H9 (cell line): Measurements from ENCODE around the gene CTSA. TPM values are rescaled to one million over a fixed set of nuclear protein-coding genes. Genes with fewer than 3 reads are reported as not detected.

ENCODE experiments used
- DNase-seq: peaks from one replicate; pipeline ENCODE4 v3.0.0-alpha.2; 2017
- H2AFZ ChIP-seq: one replicate; pipeline ENCODE4 v1.6.1; 2013; ENCODE audit warnings: mild to moderate bottlenecking, low read length, control low read depth, moderate library complexity
- H2AK5ac ChIP-seq: 2 replicates; pipeline ENCODE4 v1.6.1; 2013; ENCODE audit warnings: low read length, control low read depth, mixed read lengths; ENCODE audit not compliant: insufficient read length
- H2BK120ac ChIP-seq: one replicate; pipeline ENCODE4 v1.6.1; 2013; ENCODE audit warnings: low read depth, mild to moderate bottlenecking, low read length, control low read depth, inconsistent platforms; ENCODE audit not compliant: poor library complexity, severe bottlenecking
- H2BK12ac ChIP-seq: 2 replicates; pipeline ENCODE4 v1.6.1; 2013; ENCODE audit warnings: low read length, control low read depth, mixed read lengths, low read depth; ENCODE audit not compliant: insufficient read length
- H2BK15ac ChIP-seq: 2 replicates; pipeline ENCODE4 v1.6.1; 2013; ENCODE audit warnings: low read depth, low read length, control low read depth
- H2BK20ac ChIP-seq: one replicate; pipeline ENCODE4 v1.6.1; 2013; ENCODE audit warnings: low read depth, mild to moderate bottlenecking, low read length, control low read depth, inconsistent platforms; ENCODE audit not compliant: poor library complexity, severe bottlenecking
- H2BK5ac ChIP-seq: 2 replicates; pipeline ENCODE4 v1.6.1; 2013; ENCODE audit warnings: low read length, control low read depth, mixed read lengths; ENCODE audit not compliant: insufficient read length
- H3K14ac ChIP-seq: 2 replicates; pipeline ENCODE4 v1.6.1; 2013; ENCODE audit warnings: low read length, control low read depth; ENCODE audit not compliant: insufficient read depth
- H3K18ac ChIP-seq: 2 replicates; pipeline ENCODE4 v1.6.1; 2013; ENCODE audit warnings: low read depth, mild to moderate bottlenecking, mixed read lengths, low read length, control low read depth; ENCODE audit not compliant: insufficient read length
- H3K23ac ChIP-seq: 2 replicates; pipeline ENCODE4 v1.6.1; 2013; ENCODE audit warnings: low read length, control low read depth, mixed read lengths, low read depth; ENCODE audit not compliant: insufficient read length
- H3K23me2 ChIP-seq: 2 replicates; pipeline ENCODE4 v1.6.1; 2013; ENCODE audit warnings: low read depth, mild to moderate bottlenecking, mixed read lengths, low read length, control low read depth; ENCODE audit not compliant: insufficient read length, poor library complexity, severe bottlenecking
- H3K27ac ChIP-seq: 2 replicates; pipeline ENCODE4 v1.5.1; 2013; ENCODE audit warnings: low read length, control low read depth, mixed read lengths, low read depth; ENCODE audit not compliant: insufficient read length
- H3K27me3 ChIP-seq: 2 replicates; pipeline ENCODE4 v1.6.1; 2013; ENCODE audit warnings: low read length, control low read depth, inconsistent platforms; ENCODE audit not compliant: insufficient read depth
- H3K4ac ChIP-seq: 2 replicates; pipeline ENCODE4 v1.6.1; 2013; ENCODE audit warnings: low read depth, mild to moderate bottlenecking, control low read depth, inconsistent platforms, low read length, moderate library complexity
- H3K4me1 ChIP-seq: 2 replicates; pipeline ENCODE4 v1.6.1; 2013; ENCODE audit warnings: low read length, control low read depth, inconsistent platforms; ENCODE audit not compliant: insufficient read depth
- H3K4me2 ChIP-seq: 2 replicates; pipeline ENCODE4 v1.6.1; 2013; ENCODE audit warnings: low read length, control low read depth, mixed read lengths; ENCODE audit not compliant: insufficient read length, insufficient read depth
- H3K56ac ChIP-seq: 2 replicates; pipeline ENCODE4 v1.6.1; 2013; ENCODE audit warnings: low read depth, mild to moderate bottlenecking, mixed read lengths, low read length, control low read depth; ENCODE audit not compliant: insufficient read length
- H3K79me1 ChIP-seq: 2 replicates; pipeline ENCODE4 v1.6.1; 2013; ENCODE audit warnings: low read depth, mild to moderate bottlenecking, moderate library complexity, low read length, control low read depth, inconsistent platforms; ENCODE audit not compliant: insufficient read depth, poor library complexity, severe bottlenecking
- H3K79me2 ChIP-seq: 2 replicates; pipeline ENCODE4 v1.6.1; 2013; ENCODE audit warnings: low read length, control low read depth, inconsistent platforms; ENCODE audit not compliant: insufficient read depth
- H3K9ac ChIP-seq: 2 replicates; pipeline ENCODE4 v1.6.1; 2013; ENCODE audit warnings: low read length, control low read depth, mixed read lengths; ENCODE audit not compliant: insufficient read length; ENCODE audit errors: extremely low read depth
- H3K9me3 ChIP-seq: one replicate; pipeline ENCODE4 v1.6.1; 2013; ENCODE audit warnings: low read depth, low read length, inconsistent platforms; ENCODE audit not compliant: control insufficient read depth
- H3T11ph ChIP-seq: one replicate; pipeline ENCODE4 v1.6.1; 2013; ENCODE audit warnings: mild to moderate bottlenecking, low read length, control low read depth, inconsistent platforms
- H4K20me1 ChIP-seq: one replicate; pipeline ENCODE4 v1.6.1; 2013; ENCODE audit not compliant: control insufficient read depth, insufficient read length, insufficient read depth
- H4K5ac ChIP-seq: 2 replicates; pipeline ENCODE4 v1.6.1; 2013; ENCODE audit warnings: low read depth, mild to moderate bottlenecking, mixed read lengths, low read length, control low read depth; ENCODE audit not compliant: insufficient read length
- H4K8ac ChIP-seq: replicated peaks from 2 replicates; pipeline ENCODE4 v1.6.1; 2013; ENCODE audit warnings: low read length, control low read depth, mixed read lengths, low read depth; ENCODE audit not compliant: insufficient read length
- H4K91ac ChIP-seq: 2 replicates; pipeline ENCODE4 v1.6.1; 2013; ENCODE audit warnings: low read depth, mild to moderate bottlenecking, moderate library complexity, mixed read lengths, low read length, control low read depth; ENCODE audit not compliant: insufficient read length
- H3K27ac Mint-ChIP-seq, 3 experiments: 2 replicates in 2 of 3; 3 replicates in 1 of 3; pipeline ENCODE4 v1.8.0; 2020 to 2021; ENCODE audit warnings: mixed read lengths in 3 of 3, mild to moderate bottlenecking in 1 of 3, moderate library complexity in 1 of 3
- H3K27me3 Mint-ChIP-seq: 2 replicates; pipeline ENCODE4 v1.8.0; 2021; ENCODE audit warnings: low read depth, mild to moderate bottlenecking, moderate library complexity, mixed read lengths
- H3K36me3 Mint-ChIP-seq, 3 experiments: 2 replicates in 2 of 3; 3 replicates in 1 of 3; pipeline ENCODE4 v1.8.0; 2020 to 2021; ENCODE audit warnings: low read depth in 3 of 3, mixed read lengths in 3 of 3; ENCODE audit not compliant: insufficient read depth in 1 of 3
- H3K4me1 Mint-ChIP-seq, 2 experiments: 2 replicates each; pipeline ENCODE4 v1.8.0; 2020; ENCODE audit warnings: mixed read lengths in 2 of 2
- H3K4me3 Mint-ChIP-seq, 2 experiments: 2 replicates in 1 of 2; 3 replicates in 1 of 2; pipeline ENCODE4 v1.8.0; 2020 to 2021; ENCODE audit warnings: mild to moderate bottlenecking in 2 of 2, mixed read lengths in 2 of 2, moderate library complexity in 1 of 2
- H3K9me3 Mint-ChIP-seq, 2 experiments: 2 replicates in 1 of 2; 3 replicates in 1 of 2; pipeline ENCODE4 v1.8.0; 2020; ENCODE audit warnings: mild to moderate bottlenecking in 2 of 2, mixed read lengths in 2 of 2, moderate library complexity in 1 of 2
- WGBS: extraction: QIAGEN DNeasy Blood & Tissue Kit; methylation state at CpG from one replicate; pipeline ENCODE4 v1.1.7; 2013; ENCODE audit warnings: missing lambda C conversion rate, low lambda C conversion rate, mixed read lengths; ENCODE audit not compliant: insufficient read length; ENCODE audit errors: extremely low coverage; 5-methylcytosine and 5-hydroxymethylcytosine counted together
- total RNA-seq: library from RNA; stranded (reverse); gene quantifications from 2 replicates; pipeline ENCODE4 v1.2.1, GENCODE V29; 2021
- TF ChIP-seq, protein P1 (sequence below): fragments of 200-600 bp; sonication (generic); conservative IDR thresholded peaks from 3 replicates; pipeline ENCODE4 v1.8.0; 2021; ENCODE audit warnings: antibody characterized with exemption, mild to moderate bottlenecking

Gene CTSA
- total RNA-seq, 1 experiment from 2014 or later, result 64.4 TPM

DNA sequence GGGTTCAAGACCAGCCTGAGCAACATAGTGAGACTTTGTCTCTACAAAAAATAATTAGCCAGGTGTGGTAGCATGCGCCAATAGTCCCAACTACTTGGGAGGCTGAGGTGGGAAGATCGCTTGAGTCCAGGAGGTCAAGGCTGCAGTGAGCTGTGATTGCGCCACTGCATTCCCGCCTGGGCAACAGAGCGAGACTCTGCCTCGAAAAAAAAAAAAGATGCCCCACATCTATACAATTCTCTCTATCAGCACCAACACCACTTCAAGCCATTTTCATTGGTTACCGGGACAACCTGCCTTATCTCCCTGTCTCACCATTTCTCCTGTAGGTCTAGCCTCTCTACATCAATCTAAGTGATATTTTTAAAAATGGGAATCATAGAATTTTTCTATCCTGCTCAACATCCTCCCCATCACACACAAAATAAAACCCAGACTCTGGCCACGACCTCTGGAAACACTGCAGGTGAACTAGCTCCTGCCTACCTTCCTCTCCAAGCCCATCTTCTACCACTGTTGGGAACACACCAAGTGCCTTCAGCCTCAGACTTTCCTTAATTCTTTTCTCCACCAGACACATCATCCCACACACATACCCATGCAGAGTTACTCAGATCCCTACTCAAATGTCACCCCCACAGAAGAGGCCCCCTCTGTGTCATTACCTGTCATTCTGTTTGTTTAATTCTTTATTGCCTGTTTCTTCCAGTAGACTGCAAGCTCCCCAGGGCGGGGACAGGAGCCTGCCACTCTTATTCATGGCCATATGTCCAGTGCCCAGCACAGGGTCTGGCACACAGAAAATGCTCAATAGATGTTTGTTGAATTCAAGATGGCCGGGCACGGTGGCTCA, 30.4 kb downstream of the CTSA start:
- Histone ChIP-seq H3K56ac (no peak overlapping the region), H3K18ac (no peak overlapping the region), H4K91ac (no peak overlapping the region), H2BK15ac (no peak overlapping the region), H3K4ac (no peak overlapping the region), H2BK120ac (no peak overlapping the region), H4K20me1 (no peaks in the 10 kb centered on the region), H2AFZ (no peak overlapping the region), H2BK5ac (no peak overlapping the region), H3K9me3 (no peaks in the 10 kb centered on the region), H3T11ph (no peak overlapping the region), H3K23ac (no peak overlapping the region), H2BK12ac (no peak overlapping the region), H3K23me2 (no peaks in the 10 kb centered on the region), H3K14ac (no peak overlapping the region), H4K5ac (no peak overlapping the region), H3K79me2 (no peaks in the 10 kb centered on the region), H3K27me3 (no peaks in the 10 kb centered on the region), H2AK5ac (no peak overlapping the region), H3K27ac (no peak overlapping the region), H3K4me2 (no peak overlapping the region), H3K9ac (no peak overlapping the region), H3K79me1 (no peaks in the 10 kb centered on the region), H2BK20ac (no peak overlapping the region), H3K4me1 (no peaks in the 10 kb centered on the region), H4K8ac (no peak overlapping the region)
- Mint-ChIP-seq H3K36me3 (no peaks in the 10 kb centered on the region), H3K4me3 (no peak overlapping the region), H3K4me1 (peaks cover 15 to 26% of the 10 kb centered on the region in 2 experiments), H3K27ac (no peak overlapping the region), H3K27me3 (peaks cover 6% of the 10 kb centered on the region), H3K9me3 (no peaks in the 10 kb centered on the region)
- TF ChIP-seq, protein P1, sequence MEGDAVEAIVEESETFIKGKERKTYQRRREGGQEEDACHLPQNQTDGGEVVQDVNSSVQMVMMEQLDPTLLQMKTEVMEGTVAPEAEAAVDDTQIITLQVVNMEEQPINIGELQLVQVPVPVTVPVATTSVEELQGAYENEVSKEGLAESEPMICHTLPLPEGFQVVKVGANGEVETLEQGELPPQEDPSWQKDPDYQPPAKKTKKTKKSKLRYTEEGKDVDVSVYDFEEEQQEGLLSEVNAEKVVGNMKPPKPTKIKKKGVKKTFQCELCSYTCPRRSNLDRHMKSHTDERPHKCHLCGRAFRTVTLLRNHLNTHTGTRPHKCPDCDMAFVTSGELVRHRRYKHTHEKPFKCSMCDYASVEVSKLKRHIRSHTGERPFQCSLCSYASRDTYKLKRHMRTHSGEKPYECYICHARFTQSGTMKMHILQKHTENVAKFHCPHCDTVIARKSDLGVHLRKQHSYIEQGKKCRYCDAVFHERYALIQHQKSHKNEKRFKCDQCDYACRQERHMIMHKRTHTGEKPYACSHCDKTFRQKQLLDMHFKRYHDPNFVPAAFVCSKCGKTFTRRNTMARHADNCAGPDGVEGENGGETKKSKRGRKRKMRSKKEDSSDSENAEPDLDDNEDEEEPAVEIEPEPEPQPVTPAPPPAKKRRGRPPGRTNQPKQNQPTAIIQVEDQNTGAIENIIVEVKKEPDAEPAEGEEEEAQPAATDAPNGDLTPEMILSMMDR, result no peak
- WGBS, result no CpG with 5 or more reads among the region's 11 CpGs
- DNase-seq, result no peak
